ENCODE results near the gene LCN1. TPM values are rescaled to one million over a fixed set of nuclear protein-coding genes. Genes with fewer than 3 reads are reported as not detected.

The LCN1 gene
- total RNA-seq, 1 experiment from 2014 or later, result not detected

DNA sequence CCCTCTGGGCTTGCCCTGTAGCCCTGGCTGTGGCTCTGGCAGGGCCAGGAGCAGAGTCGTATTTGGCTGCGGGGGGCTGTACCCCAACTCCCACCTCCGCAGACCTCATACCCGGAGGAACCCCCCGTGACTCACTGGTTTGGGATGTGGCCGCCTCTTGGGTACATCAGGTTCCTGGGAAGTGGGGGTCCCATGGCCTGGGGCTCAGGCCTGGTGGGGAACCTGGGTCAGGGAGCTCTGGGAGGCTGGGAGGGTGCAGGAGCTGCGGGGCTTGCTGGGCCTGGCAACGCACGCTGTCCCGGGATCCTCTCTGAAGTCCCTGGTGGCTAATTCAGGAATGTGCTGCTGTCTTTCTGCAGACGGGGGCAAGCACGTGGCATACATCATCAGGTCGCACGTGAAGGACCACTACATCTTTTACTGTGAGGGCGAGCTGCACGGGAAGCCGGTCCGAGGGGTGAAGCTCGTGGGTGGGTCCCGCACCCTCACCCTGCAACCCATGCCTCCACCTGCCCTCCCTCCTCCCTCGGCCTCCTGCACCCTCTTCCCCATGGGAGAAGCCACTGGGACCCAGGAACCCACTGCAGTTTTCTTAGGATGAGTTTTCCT lies 2.4 kb downstream of the LCN1 start:
- Mint-ChIP-seq H3K9me3 (peaks cover 0 to 5% of the 10 kb centered on the region in 2 experiments; a peak in 2 of 5 replicates), H3K36me3 (ENCODE audit: insufficient read depth in 1 of 3, low read depth in 3 of 3) (no peaks in the 10 kb centered on the region), H3K4me3 (no peak overlapping the region), H3K4me1 (peaks cover 4 to 11% of the 10 kb centered on the region in 2 experiments; a peak in 3 of 4 replicates), H3K27ac (no peak overlapping the region), H3K27me3 (ENCODE audit: low read depth) (peaks cover 2% of the 10 kb centered on the region; the same call in 1 of the 2 replicates)
- Histone ChIP-seq H4K5ac (ENCODE audit: insufficient read length, low read depth, low read length) (no peak overlapping the region), H3K14ac (ENCODE audit: insufficient read depth, low read length) (no peak overlapping the region; the same call in 1 of the 2 replicates), H3K23me2 (ENCODE audit: insufficient read length, low read depth, low read length, poor library complexity, severe bottlenecking) (no peaks in the 10 kb centered on the region), H2BK20ac (ENCODE audit: low read depth, low read length, poor library complexity, severe bottlenecking) (no peak overlapping the region), H4K91ac (ENCODE audit: insufficient read length, low read depth, low read length) (no peak overlapping the region), H2AFZ (ENCODE audit: low read length) (no peak overlapping the region), H4K8ac (replicated peaks; ENCODE audit: insufficient read length, low read depth, low read length) (no peak overlapping the region), H3K9me3 (ENCODE audit: control insufficient read depth, low read depth, low read length) (no peaks in the 10 kb centered on the region), H3K79me1 (ENCODE audit: insufficient read depth, low read depth, low read length, poor library complexity, severe bottlenecking) (no peaks in the 10 kb centered on the region), H2BK12ac (ENCODE audit: insufficient read length, low read depth, low read length) (no peak overlapping the region), H3K27ac (ENCODE audit: insufficient read length, low read depth, low read length) (no peak overlapping the region), H3T11ph (ENCODE audit: low read length) (no peak overlapping the region), H3K9ac (ENCODE audit: extremely low read depth, insufficient read length, low read length) (no peak overlapping the region), H3K27me3 (ENCODE audit: insufficient read depth, low read length) (no peaks in the 10 kb centered on the region), H3K79me2 (ENCODE audit: insufficient read depth, low read length) (no peaks in the 10 kb centered on the region), H2BK120ac (ENCODE audit: low read depth, low read length, poor library complexity, severe bottlenecking) (no peak overlapping the region), H3K23ac (ENCODE audit: insufficient read length, low read depth, low read length) (no peak overlapping the region), H4K20me1 (ENCODE audit: control insufficient read depth, insufficient read depth, insufficient read length) (no peaks in the 10 kb centered on the region), H2BK5ac (ENCODE audit: insufficient read length, low read length) (no peak overlapping the region), H3K56ac (ENCODE audit: insufficient read length, low read depth, low read length) (no peak overlapping the region), H3K4ac (ENCODE audit: low read depth, low read length) (no peak overlapping the region), H2BK15ac (ENCODE audit: low read depth, low read length) (no peak overlapping the region), H3K4me2 (ENCODE audit: insufficient read depth, insufficient read length, low read length) (no peak overlapping the region), H2AK5ac (ENCODE audit: insufficient read length, low read length) (no peak overlapping the region), H3K4me1 (ENCODE audit: insufficient read depth, low read length) (no peaks in the 10 kb centered on the region; the same call in 1 of the 2 replicates), H3K18ac (ENCODE audit: insufficient read length, low read depth, low read length) (no peak overlapping the region)
- no CpG with 5 or more reads among the region's 21 CpGs for WGBS (ENCODE audit: extremely low coverage, insufficient read length, low lambda C conversion rate)
- no peak for DNase-seq
- TF ChIP-seq, protein P1, sequence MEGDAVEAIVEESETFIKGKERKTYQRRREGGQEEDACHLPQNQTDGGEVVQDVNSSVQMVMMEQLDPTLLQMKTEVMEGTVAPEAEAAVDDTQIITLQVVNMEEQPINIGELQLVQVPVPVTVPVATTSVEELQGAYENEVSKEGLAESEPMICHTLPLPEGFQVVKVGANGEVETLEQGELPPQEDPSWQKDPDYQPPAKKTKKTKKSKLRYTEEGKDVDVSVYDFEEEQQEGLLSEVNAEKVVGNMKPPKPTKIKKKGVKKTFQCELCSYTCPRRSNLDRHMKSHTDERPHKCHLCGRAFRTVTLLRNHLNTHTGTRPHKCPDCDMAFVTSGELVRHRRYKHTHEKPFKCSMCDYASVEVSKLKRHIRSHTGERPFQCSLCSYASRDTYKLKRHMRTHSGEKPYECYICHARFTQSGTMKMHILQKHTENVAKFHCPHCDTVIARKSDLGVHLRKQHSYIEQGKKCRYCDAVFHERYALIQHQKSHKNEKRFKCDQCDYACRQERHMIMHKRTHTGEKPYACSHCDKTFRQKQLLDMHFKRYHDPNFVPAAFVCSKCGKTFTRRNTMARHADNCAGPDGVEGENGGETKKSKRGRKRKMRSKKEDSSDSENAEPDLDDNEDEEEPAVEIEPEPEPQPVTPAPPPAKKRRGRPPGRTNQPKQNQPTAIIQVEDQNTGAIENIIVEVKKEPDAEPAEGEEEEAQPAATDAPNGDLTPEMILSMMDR (conservative IDR thresholded peaks at IDR 0.05), result peak; percentile 26; the same call in 1 of the 3 replicates
